Measurements from ENCODE around the gene C12orf60. TPM values are rescaled to one million over a fixed set of nuclear protein-coding genes. Genes with fewer than 3 reads are reported as not detected.

The C12orf60 gene
- polyA plus RNA-seq, 3 donors, result 0.11 to 0.46 TPM; not detected in 1

- H3K36me3 ChIP-seq (replicated peaks in 1 of 2; ENCODE audit: control insufficient read depth in 1 of 2, insufficient read depth in 2 of 2, low read length in 2 of 2), result no peaks in the 10 kb centered on the region
- H3K9me3 Mint-ChIP-seq, result peaks cover 0 to 3% (median 0%) of the 10 kb centered on the region in 7 donors
- H3K36me3 Mint-ChIP-seq, result no peaks in the 10 kb centered on the region
- intact Hi-C loops (cut with micrococcal nuclease), result loop anchor here in 1 of 2 donors (10.0 kb wide), 1 partner anchor 92 kb away; the partner anchor contains the start of gene ERP27
- H3K4me2 ChIP-seq (replicated peaks; ENCODE audit: extremely low read depth, low read length, poor library complexity, severe bottlenecking), result no peak overlapping the region
- no peaks in the 10 kb centered on the region for H3K27me3 ChIP-seq (ENCODE audit: control insufficient read depth in 2 of 2, insufficient read depth in 2 of 2, low read length in 2 of 2)
- peaks cover 0 to 2% (median 2%) of the 10 kb centered on the region in 3 donors for H3K27me3 Mint-ChIP-seq (ENCODE audit: low read depth in 3 of 3)
- no CpG with 5 or more reads among the region's 3 CpGs for WGBS (ENCODE audit: insufficient coverage)
- no peak overlapping the region for H3K9ac ChIP-seq (ENCODE audit: insufficient read depth, low read length, poor library complexity, severe bottlenecking)
- no peaks in the 10 kb centered on the region for H3K79me2 ChIP-seq (ENCODE audit: insufficient read depth, low read length)
- no peak overlapping the region for H3K27ac ChIP-seq (ENCODE audit: low read depth in 1 of 2, low read length in 2 of 2)
- no peaks in the 10 kb centered on the region for H3K4me1 ChIP-seq (ENCODE audit: control insufficient read depth in 1 of 2, insufficient read depth in 2 of 2, low read length in 2 of 2)
- peaks cover 2% of the 10 kb centered on the region for H3K4me1 Mint-ChIP-seq
- H3K4me3 Mint-ChIP-seq, result no peak overlapping the region
- TF ChIP-seq CTCF (IDR thresholded peaks at IDR 0.05), result no peak
- DNase-seq, result no peak
- H3K4me3 ChIP-seq (replicated peaks in 1 of 3; ENCODE audit: low read depth in 2 of 3, low read length in 3 of 3), result no peak overlapping the region
- no peak overlapping the region for H2AFZ ChIP-seq (ENCODE audit: insufficient read depth, low read depth, low read length, poor library complexity, severe bottlenecking)
- H3K9me3 ChIP-seq (replicated peaks in 1 of 2; ENCODE audit: control insufficient read depth in 1 of 2, insufficient read depth in 1 of 2, low read length in 2 of 2), result no peaks in the 10 kb centered on the region
- no peak overlapping the region for H3K27ac Mint-ChIP-seq
- no peaks in the 10 kb centered on the region for H4K20me1 ChIP-seq (ENCODE audit: insufficient read depth, low read length)
Measured at GRCh38 chr12:14842315-14842714, 38.8 kb downstream of the C12orf60 start.

- TF ChIP-seq CTCF (IDR thresholded peaks at IDR 0.05), result no peak
- no peak within 1 kb of the TSS for H3K4me3 Mint-ChIP-seq
- peaks cover 0 to 3% (median 0%) of the 10 kb centered on the region in 7 donors for H3K9me3 Mint-ChIP-seq
- peaks cover 2% of the 10 kb centered on the region for H3K4me1 Mint-ChIP-seq
- Histone ChIP-seq H3K79me2 (ENCODE audit: insufficient read depth, low read length) (no peaks in the 10 kb centered on the region), H3K9ac (ENCODE audit: insufficient read depth, low read length, poor library complexity, severe bottlenecking) (no peak within 1 kb of the TSS), H3K4me3 (replicated peaks in 1 of 3; ENCODE audit: low read depth in 2 of 3, low read length in 3 of 3) (no peak within 1 kb of the TSS), H3K27ac (ENCODE audit: low read depth in 1 of 2, low read length in 2 of 2) (no peak within 1 kb of the TSS), H3K27me3 (ENCODE audit: control insufficient read depth in 2 of 2, insufficient read depth in 2 of 2, low read length in 2 of 2) (no peaks in the 10 kb centered on the region), H3K4me1 (ENCODE audit: control insufficient read depth in 1 of 2, insufficient read depth in 2 of 2, low read length in 2 of 2) (no peaks in the 10 kb centered on the region), H3K9me3 (replicated peaks in 1 of 2; ENCODE audit: control insufficient read depth in 1 of 2, insufficient read depth in 1 of 2, low read length in 2 of 2) (no peaks in the 10 kb centered on the region), H2AFZ (ENCODE audit: insufficient read depth, low read depth, low read length, poor library complexity, severe bottlenecking) (no peak within 1 kb of the TSS), H4K20me1 (ENCODE audit: insufficient read depth, low read length) (no peaks in the 10 kb centered on the region), H3K4me2 (replicated peaks; ENCODE audit: extremely low read depth, low read length, poor library complexity, severe bottlenecking) (no peak within 1 kb of the TSS), H3K36me3 (replicated peaks in 1 of 2; ENCODE audit: control insufficient read depth in 1 of 2, insufficient read depth in 2 of 2, low read length in 2 of 2) (no peaks in the 10 kb centered on the region)
- no peak within 1 kb of the TSS for H3K27ac Mint-ChIP-seq
- H3K27me3 Mint-ChIP-seq (ENCODE audit: low read depth in 3 of 3), result peaks cover 0 to 2% (median 2%) of the 10 kb centered on the region in 3 donors
- WGBS (ENCODE audit: insufficient coverage), result 85% methylated on average over 6 of the region's 10 CpGs
- no peaks in the 10 kb centered on the region for H3K36me3 Mint-ChIP-seq
- no peak for DNase-seq
- intact Hi-C loops (cut with micrococcal nuclease), result loop anchor here in 1 of 2 donors (10.0 kb wide), 1 partner anchor 91 kb away; the partner anchor contains the start of gene ERP27
Measured at GRCh38 chr12:14843425-14843887, 40.0 kb downstream of the C12orf60 start, which contains the start of gene ART4. Gene ART4 (minus strand): TSS chr12:14843526. CDS start chr12:14843113, 413 bp downstream.

All from CD14-positive monocyte (primary cell).